Muscle of arm (tissue), 12 donors: Measurements from ENCODE around the gene MAGEB3. TPM values are rescaled to one million over a fixed set of nuclear protein-coding genes. Genes with fewer than 3 reads are reported as not detected.

Experiments
- DNase-seq: peaks from one replicate; pipeline ENCODE4 v3.0.0-alpha.2; 2013
- polyA plus RNA-seq, 12 donors: library from polyadenylated mRNA; unstranded; fragments of 120-200 nt; gene quantifications; one replicate each; pipeline ENCODE4 v1.2.1, GENCODE V29; 2013; ENCODE audit not compliant: insufficient read length in 12 of 12

Gene MAGEB3
- polyA plus RNA-seq, 12 donors: not detected

- DNase-seq: no peak
These were observed 47.9 kb downstream of the MAGEB3 start for GRCh38 chrX:30278365-30278764.

DNA sequence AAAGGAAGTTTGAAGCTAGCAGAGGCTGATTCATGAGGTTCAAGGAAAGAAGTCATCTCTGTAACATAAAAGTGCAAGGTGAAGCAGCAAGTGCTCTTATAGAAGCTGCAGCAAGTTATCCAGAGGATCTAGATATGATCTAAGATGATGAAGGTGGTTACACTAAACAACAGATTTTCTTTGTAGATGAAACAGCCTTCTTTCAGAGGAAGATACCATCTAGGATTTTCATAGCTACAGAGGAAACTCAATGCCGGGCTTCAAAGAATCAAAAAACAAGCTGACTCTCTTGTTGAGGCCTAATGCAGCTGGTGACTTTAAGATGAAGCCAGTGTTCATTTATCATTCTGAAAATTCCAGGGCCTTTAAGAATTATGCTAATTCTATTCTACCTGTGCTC, 50.0 kb downstream of the MAGEB3 start:
- no peak for DNase-seq

GRCh38 chrX:30282527-30282926, 52.1 kb downstream of the MAGEB3 start:
- DNase-seq: no peak

GRCh38 chrX:30283456-30284200, 53.2 kb downstream of the MAGEB3 start:
- DNase-seq: no peak

Other genes with a start within 250 kb of the MAGEB3 start
- gene MAGEB2, start 15.1 kb upstream of the MAGEB3 start, polyA plus RNA-seq: not detected
- gene MAGEB4, start 11.3 kb downstream of the MAGEB3 start, polyA plus RNA-seq: not detected
- gene MAGEB1, start 16.5 kb downstream of the MAGEB3 start, polyA plus RNA-seq: not detected
- gene NR0B1, start 78.7 kb downstream of the MAGEB3 start, polyA plus RNA-seq: under 1 TPM in 10 of 12 donors, not detected in 2; 0.12 to 0.48 (median 0.33) TPM